GM19239 (cell line): ENCODE measurements around the gene HYLS1.
"Not testable (repeated sequence)": the region's sequence is repeated elsewhere in the genome, so short reads cannot be mapped to it uniquely, and the experiment has no call there.

ENCODE experiments used
- DNase-seq: peaks from one replicate; pipeline ENCODE4 v3.0.0; 2011; ENCODE audit warnings: low spot score; ENCODE audit not compliant: insufficient read length
- FAIRE-seq: peaks from 2 replicates; lab custom pipeline; 2011; peaks lifted over from hg19 to GRCh38; lab: Jason Lieb, UNC

The HYLS1 gene

GRCh38 chr11:125902277-125902926 lies 14.9 kb downstream of the HYLS1 start:
- FAIRE-seq, result no peak
- no peak for DNase-seq

- DNase-seq (peak; percentile 84), FAIRE-seq (peak; percentile 99)
Observed at GRCh38 chr11:125902927-125903710, 15.7 kb downstream of the HYLS1 start, which contains the start of gene PUS3. PUS3 (minus strand) TSS chr11:125903206; CDS start chr11:125896284, 6,922 bp downstream.

- no peak for FAIRE-seq
- no peak for DNase-seq
Observed at GRCh38 chr11:125903711-125904659, 16.5 kb downstream of the HYLS1 start, which contains the start of gene DDX25. DDX25 (plus strand) TSS chr11:125904508; CDS start chr11:125904518, 10 bp downstream.

- DNase-seq (no peak), FAIRE-seq (no peak)
Observed at GRCh38 chr11:125904678-125905077, 17.2 kb downstream of the HYLS1 start.

- DNase-seq, result no peak
- no peak for FAIRE-seq
Observed at GRCh38 chr11:125910226-125910849, 22.9 kb downstream of the HYLS1 start.

GRCh38 chr11:125914601-125915000 lies 27.1 kb downstream of the HYLS1 start:
- not testable (repeated sequence) for DNase-seq, FAIRE-seq

- no peak for FAIRE-seq
- DNase-seq, result no peak
Observed at GRCh38 chr11:125916683-125917347, 29.3 kb downstream of the HYLS1 start.

GRCh38 chr11:125918140-125918840 lies 30.8 kb downstream of the HYLS1 start:
- DNase-seq (no peak), FAIRE-seq (no peak)

- DNase-seq (no peak), FAIRE-seq (no peak)
Observed at GRCh38 chr11:125921042-125921441, 33.6 kb downstream of the HYLS1 start.

GRCh38 chr11:125922156-125922555 lies 34.7 kb downstream of the HYLS1 start:
- FAIRE-seq (no peak), DNase-seq (no peak)

- FAIRE-seq, result peak; percentile 86
- DNase-seq, result peak; percentile 56
Observed at GRCh38 chr11:125923012-125923579, 35.6 kb downstream of the HYLS1 start.

- DNase-seq (no peak), FAIRE-seq (no peak)
Observed at GRCh38 chr11:125923633-125924032, 36.2 kb downstream of the HYLS1 start.

- DNase-seq, result no peak
- no peak for FAIRE-seq
Observed at GRCh38 chr11:125924384-125925007, 37.0 kb downstream of the HYLS1 start.

GRCh38 chr11:125925247-125925740 lies 37.8 kb downstream of the HYLS1 start:
- FAIRE-seq (no peak), DNase-seq (no peak)

- DNase-seq, result no peak
- no peak for FAIRE-seq
Observed at GRCh38 chr11:125925804-125926203, 38.3 kb downstream of the HYLS1 start.

GRCh38 chr11:125926682-125927081 lies 39.2 kb downstream of the HYLS1 start:
- DNase-seq, result no peak
- no peak for FAIRE-seq

- FAIRE-seq, result no peak
- no peak for DNase-seq
Observed at GRCh38 chr11:125929445-125930075, 42.1 kb downstream of the HYLS1 start.
